GM21367 (cell line): ENCODE measurements around the gene CYTH3.

Experiments used
- ATAC-seq: cut with Tn5 transposase; IDR thresholded peaks from one replicate; pipeline ENCODE4 v1.9.1; 2021; ENCODE audit not compliant: unreplicated experiment

The CYTH3 gene

DNA sequence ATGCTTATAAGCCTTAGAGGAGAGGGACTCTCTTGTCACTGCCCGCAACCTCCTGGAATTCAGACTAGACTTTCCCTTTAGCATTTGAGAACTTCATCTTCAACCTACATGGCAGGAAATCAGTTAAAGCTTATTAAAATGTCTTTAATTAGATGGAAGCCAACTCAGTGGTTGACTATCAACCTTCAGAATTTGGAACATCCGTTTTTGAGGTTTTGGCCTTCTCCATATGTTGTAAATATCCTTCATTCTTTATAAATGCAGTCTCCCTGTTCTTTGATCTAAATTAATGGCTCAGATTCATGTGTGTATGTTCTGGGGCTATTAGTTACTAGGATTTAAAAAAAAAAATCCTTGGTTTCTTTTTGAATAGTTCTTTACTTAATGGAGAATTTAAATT is 156.2 kb downstream of the CYTH3 start:
- ATAC-seq: no peak
